22Rv1 (cell line): Measurements from ENCODE around the gene FHAD1.

Experiments
- ZFX ChIP-seq: fragments of 450-650 bp; IDR thresholded peaks from 2 replicates; pipeline ENCODE4 v1.6.1; 2017; ENCODE audit warnings: antibody characterized with exemption, borderline replicate concordance
- TF ChIP-seq, protein P1 (sequence below): fragments of 450-650 bp; IDR thresholded peaks from 2 replicates; pipeline ENCODE4 v1.5.1; 2017; ENCODE audit warnings: mild to moderate bottlenecking

- TF ChIP-seq, protein P1, sequence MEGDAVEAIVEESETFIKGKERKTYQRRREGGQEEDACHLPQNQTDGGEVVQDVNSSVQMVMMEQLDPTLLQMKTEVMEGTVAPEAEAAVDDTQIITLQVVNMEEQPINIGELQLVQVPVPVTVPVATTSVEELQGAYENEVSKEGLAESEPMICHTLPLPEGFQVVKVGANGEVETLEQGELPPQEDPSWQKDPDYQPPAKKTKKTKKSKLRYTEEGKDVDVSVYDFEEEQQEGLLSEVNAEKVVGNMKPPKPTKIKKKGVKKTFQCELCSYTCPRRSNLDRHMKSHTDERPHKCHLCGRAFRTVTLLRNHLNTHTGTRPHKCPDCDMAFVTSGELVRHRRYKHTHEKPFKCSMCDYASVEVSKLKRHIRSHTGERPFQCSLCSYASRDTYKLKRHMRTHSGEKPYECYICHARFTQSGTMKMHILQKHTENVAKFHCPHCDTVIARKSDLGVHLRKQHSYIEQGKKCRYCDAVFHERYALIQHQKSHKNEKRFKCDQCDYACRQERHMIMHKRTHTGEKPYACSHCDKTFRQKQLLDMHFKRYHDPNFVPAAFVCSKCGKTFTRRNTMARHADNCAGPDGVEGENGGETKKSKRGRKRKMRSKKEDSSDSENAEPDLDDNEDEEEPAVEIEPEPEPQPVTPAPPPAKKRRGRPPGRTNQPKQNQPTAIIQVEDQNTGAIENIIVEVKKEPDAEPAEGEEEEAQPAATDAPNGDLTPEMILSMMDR = no peak
- TF ChIP-seq ZFX = no peak
These were observed 180.2 kb downstream of the FHAD1 start for GRCh38 chr1:15427280-15427666.
